AG09309 (cell line): ENCODE measurements around the gene TLCD2.

Experiments used
- DNase-seq: peaks from one replicate; pipeline ENCODE4 v3.0.0-alpha.2; 2010; ENCODE audit warnings: low read depth
- H3K4me3 ChIP-seq: 2 replicates; pipeline ENCODE4 v1.5.1; 2011; ENCODE audit warnings: mild to moderate bottlenecking, low read depth, low read length, moderate library complexity; ENCODE audit not compliant: control insufficient read depth
- TF ChIP-seq, protein P1 (sequence below): IDR thresholded peaks from 2 replicates; pipeline ENCODE4 v1.5.1; 2011; ENCODE audit warnings: mild to moderate bottlenecking, low read depth, low read length, inconsistent platforms; ENCODE audit not compliant: insufficient read depth, control insufficient read depth; ENCODE audit errors: missing control alignments

TLCD2 gene

DNA sequence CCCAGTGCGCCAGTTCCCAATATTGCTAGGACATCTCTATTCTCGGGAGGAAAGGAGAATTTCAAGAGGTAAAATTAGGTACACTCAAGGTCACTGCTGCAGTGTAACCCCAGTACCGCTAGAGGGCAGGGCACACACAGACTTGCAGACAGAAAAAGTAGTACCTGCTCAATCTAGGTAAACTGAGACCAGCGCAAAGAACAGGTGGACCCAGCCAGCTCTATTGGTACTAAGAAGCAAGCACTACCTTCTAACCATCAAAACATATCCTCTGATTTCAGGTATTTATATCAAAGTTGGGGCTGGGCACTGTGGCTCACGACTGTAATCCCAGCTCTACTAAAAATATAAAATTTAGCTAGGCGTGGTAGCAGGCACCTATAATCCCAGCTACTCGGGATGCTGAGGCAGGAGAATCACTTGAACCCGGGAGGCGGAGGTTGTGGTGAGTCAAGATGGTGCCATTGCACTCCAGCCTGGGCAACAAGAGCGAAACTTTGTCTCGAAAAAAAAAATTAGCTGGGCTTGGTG lies 10.7 kb upstream of the TLCD2 start:
- no peak for DNase-seq
- TF ChIP-seq, protein P1, sequence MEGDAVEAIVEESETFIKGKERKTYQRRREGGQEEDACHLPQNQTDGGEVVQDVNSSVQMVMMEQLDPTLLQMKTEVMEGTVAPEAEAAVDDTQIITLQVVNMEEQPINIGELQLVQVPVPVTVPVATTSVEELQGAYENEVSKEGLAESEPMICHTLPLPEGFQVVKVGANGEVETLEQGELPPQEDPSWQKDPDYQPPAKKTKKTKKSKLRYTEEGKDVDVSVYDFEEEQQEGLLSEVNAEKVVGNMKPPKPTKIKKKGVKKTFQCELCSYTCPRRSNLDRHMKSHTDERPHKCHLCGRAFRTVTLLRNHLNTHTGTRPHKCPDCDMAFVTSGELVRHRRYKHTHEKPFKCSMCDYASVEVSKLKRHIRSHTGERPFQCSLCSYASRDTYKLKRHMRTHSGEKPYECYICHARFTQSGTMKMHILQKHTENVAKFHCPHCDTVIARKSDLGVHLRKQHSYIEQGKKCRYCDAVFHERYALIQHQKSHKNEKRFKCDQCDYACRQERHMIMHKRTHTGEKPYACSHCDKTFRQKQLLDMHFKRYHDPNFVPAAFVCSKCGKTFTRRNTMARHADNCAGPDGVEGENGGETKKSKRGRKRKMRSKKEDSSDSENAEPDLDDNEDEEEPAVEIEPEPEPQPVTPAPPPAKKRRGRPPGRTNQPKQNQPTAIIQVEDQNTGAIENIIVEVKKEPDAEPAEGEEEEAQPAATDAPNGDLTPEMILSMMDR = peak; percentile 92
- H3K4me3 ChIP-seq = no peak overlapping the region

DNA sequence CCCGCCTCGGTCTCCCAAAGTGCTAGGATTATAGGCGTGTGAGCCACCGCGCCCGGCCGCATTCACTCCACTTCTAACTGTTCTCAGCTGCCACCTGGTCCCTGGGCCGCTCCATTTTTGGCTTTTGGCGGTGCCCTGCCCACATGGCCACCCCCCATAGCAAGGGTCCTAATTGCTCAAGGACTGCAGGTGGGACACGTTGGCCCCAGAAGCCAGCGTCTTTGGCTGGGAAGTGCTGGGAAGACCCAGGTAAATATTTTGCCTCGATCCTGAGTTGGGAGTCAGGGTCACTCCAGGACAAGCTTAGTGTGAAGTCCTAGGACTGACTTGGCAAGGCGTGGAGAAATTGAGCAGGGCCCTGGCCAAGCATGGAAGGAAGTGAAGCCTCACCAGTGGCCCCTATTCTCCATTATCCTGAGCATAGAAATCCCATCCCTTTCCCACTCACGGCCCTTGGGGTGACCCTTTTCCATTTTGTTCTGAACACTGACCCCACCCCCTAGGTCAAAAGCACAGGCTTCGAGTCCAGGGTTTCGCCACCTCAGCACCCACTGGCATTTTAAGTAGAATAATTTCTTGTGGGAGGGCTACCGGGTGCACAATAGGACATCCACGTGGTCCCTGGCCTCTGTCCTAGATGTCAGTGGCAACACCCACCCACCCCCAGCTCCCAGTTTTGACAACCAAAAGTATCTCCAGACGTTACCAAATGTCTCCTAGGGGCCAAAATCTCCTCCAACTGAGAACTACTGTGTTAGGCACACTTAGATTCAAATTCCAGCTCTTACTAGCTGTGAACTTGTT lies 8.4 kb upstream of the TLCD2 start:
- TF ChIP-seq, protein P1 = no peak
- DNase-seq = no peak
- H3K4me3 ChIP-seq = no peak overlapping the region

DNA sequence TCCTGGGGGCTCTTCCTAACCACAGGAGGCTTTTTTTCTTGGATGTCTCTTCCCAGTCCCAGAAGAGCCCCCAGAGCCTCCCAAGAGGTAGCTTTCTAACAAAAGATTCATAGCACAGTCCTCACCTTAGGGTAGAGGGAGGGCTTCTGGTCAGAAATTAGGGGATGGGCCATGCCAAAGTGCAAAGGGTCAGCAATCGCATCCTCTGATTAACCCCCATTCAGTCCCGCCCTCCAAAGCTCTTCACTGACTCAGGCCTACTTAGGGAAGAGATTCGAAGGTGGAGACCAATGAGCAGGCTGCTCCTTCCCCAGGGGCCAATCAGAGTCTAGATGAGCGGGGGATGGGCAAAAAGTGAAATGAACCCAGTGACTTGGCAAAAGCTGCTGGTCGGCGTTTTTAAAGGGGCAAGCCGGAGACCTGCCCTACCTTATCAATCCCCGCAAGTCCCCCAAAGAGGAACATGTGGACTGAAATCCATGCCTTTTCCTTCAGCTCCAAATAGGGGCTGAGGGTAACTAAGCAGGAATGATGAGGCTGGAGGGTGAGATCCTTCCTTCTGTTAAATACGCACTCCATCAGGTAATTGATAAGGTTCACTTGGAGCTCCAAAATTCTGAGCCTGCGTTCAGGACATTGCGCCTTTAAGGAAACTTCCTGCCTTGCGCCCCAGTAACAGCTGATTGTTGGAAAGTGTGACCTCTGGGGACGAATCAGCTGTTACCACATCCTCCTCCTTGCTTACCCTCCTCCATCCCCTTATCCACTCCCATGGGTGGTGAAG lies 6.9 kb upstream of the TLCD2 start:
- H3K4me3 ChIP-seq = peak overlapping the region; percentile 68
- DNase-seq = peak; percentile 98
- TF ChIP-seq, protein P1 = no peak

DNA sequence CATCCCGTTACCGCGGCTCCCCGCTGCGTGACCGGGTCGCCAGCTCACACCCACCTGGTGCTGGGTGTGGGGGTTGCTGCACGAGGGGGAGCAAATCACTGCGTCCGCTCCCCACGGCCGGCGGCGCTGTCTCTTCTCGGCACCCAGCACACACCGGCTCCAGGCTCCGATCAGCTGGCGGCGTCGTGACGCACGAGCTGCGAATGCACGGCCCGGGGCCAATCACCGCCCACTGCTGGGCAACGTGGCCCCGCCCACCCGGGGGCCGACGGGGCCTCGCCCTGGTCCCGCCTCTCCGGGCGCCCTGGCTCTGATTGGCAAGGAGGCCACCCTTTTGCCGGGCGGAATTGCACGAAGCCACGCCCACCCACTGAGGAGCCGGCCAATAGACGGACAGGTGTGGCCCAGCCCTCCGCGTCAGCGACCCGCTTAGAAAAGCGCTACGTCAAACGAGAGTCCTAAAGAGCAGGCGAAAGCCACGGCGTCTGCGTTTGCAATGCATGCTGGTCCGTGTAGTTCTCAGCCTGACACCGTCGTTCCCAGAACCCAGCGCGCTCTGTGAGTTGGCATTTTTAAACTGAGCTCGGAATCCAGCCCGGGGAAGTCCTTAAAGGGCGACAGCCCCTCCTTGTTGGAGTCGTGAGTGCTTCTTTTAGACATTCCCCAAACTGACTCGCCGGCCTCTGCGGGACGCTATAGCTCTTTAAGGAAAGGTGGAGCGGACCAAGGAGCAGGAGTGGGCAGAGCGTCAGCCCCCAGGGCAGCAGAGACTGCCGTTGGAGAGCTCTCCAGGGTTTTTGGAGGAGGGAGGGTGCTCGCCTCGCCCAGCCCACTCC lies 6.1 kb upstream of the TLCD2 start:
- peak overlapping the region; percentile 98 for H3K4me3 ChIP-seq
- TF ChIP-seq, protein P1 = peak; percentile 27
- DNase-seq = peak; percentile 100

DNA sequence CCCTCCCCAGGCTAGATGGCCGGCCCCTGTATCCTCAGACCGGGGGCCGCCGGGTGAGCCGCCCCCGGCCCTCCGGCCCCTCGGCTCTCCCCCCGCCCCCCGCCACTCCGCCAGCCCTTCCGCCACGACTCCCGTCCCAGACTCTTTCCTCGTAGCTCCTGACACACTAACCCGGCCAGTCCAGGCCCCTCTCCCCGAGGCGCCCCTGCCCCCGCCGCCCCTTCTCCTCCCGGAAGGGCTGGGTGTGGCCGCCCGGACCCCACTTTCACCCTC lies 5.6 kb upstream of the TLCD2 start:
- H3K4me3 ChIP-seq = peak overlapping the region; percentile 98
- TF ChIP-seq, protein P1 = no peak
- DNase-seq = no peak
